DMS79 (cell line): Measurements from ENCODE around the gene FMN1.
"Not testable (repeated sequence)": the region's sequence is repeated elsewhere in the genome, so short reads cannot be mapped to it uniquely, and the experiment has no call there.

Source experiments
- DNase-seq: peaks from one replicate; lab custom pipeline; 2025; lab: John Stamatoyannopoulos, UW

The FMN1 gene

GRCh38 chr15:33093222-33093621, 101.3 kb downstream of the FMN1 start:
- DNase-seq = no peak

GRCh38 chr15:33091983-33092693, 102.4 kb downstream of the FMN1 start:
- DNase-seq = no peak

- peak; percentile 27 for DNase-seq
Measured at GRCh38 chr15:33089878-33090757, 104.4 kb downstream of the FMN1 start.

GRCh38 chr15:33089165-33089877, 105.2 kb downstream of the FMN1 start:
- DNase-seq = no peak

GRCh38 chr15:33086500-33087121, 107.9 kb downstream of the FMN1 start:
- DNase-seq = no peak

- no peak for DNase-seq
Measured at GRCh38 chr15:33084661-33085060, 109.9 kb downstream of the FMN1 start.

- no peak for DNase-seq
Measured at GRCh38 chr15:33083232-33084081, 111.1 kb downstream of the FMN1 start.

- no peak for DNase-seq
Measured at GRCh38 chr15:33080006-33080405, 114.5 kb downstream of the FMN1 start.

- no peak for DNase-seq
Measured at GRCh38 chr15:33078607-33079006, 115.9 kb downstream of the FMN1 start.

GRCh38 chr15:33076937-33077336, 117.6 kb downstream of the FMN1 start:
- no peak for DNase-seq

GRCh38 chr15:33074942-33075341, 119.6 kb downstream of the FMN1 start:
- DNase-seq = no peak

- no peak for DNase-seq
Measured at GRCh38 chr15:33074212-33074611, 120.3 kb downstream of the FMN1 start.

GRCh38 chr15:33071451-33071850, 123.1 kb downstream of the FMN1 start:
- DNase-seq = no peak

GRCh38 chr15:33069903-33070302, 124.6 kb downstream of the FMN1 start:
- not testable (repeated sequence) for DNase-seq

GRCh38 chr15:33069161-33069560, 125.4 kb downstream of the FMN1 start:
- no peak for DNase-seq

GRCh38 chr15:33068511-33068990, 126.0 kb downstream of the FMN1 start:
- DNase-seq = peak; percentile 73

GRCh38 chr15:33068007-33068481, 126.5 kb downstream of the FMN1 start:
- peak; percentile 72 for DNase-seq

- DNase-seq = no peak
Measured at GRCh38 chr15:33067456-33067855, 127.1 kb downstream of the FMN1 start.

- no peak for DNase-seq
Measured at GRCh38 chr15:33066584-33066983, 127.9 kb downstream of the FMN1 start.

GRCh38 chr15:33064878-33065277, 129.6 kb downstream of the FMN1 start:
- no peak for DNase-seq

GRCh38 chr15:33059184-33059583, 135.3 kb downstream of the FMN1 start:
- DNase-seq = no peak
